ENCODE results near the gene CNKSR2. TPM values are rescaled to one million over a fixed set of nuclear protein-coding genes. Genes with fewer than 3 reads are reported as not detected.

CNKSR2 gene
- total and polyA plus RNA-seq, 10 of the 15 experiments (the other 5 are each of a cell fraction or from before 2014, with no cell fraction given), result 0.02 to 0.69 (median 0.18) TPM; not detected in 4

GRCh38 chrX:21440911-21441310 is 66.7 kb downstream of the CNKSR2 start (continued):
- no peak for TF ChIP-seq NKRF (conservative IDR thresholded peaks at IDR 0.05)
- no peak for TF ChIP-seq RELA (IDR thresholded peaks at IDR 0.05; ENCODE audit: borderline replicate concordance, partially characterized antibody)
- TF ChIP-seq EZH2 (IDR thresholded peaks at IDR 0.05; ENCODE audit: borderline replicate concordance, control insufficient read depth, low read depth, low read length), result no peak
- TF ChIP-seq MTA2 (IDR thresholded peaks at IDR 0.05; ENCODE audit: low read depth), result no peak
- TF ChIP-seq ATF7 (IDR thresholded peaks at IDR 0.05; ENCODE audit: low read depth), result no peak
- no peak for TF ChIP-seq ZNF274 (IDR thresholded peaks at IDR 0.05; ENCODE audit: insufficient read depth, insufficient read length)
- no peak for TF ChIP-seq CHD1 (IDR thresholded peaks at IDR 0.05; ENCODE audit: low read depth, low read length)
- no peak for TF ChIP-seq ZZZ3 (IDR thresholded peaks at IDR 0.05; ENCODE audit: control insufficient read depth, insufficient read length, low read depth)
- no peak for TF ChIP-seq HDAC2 (IDR thresholded peaks at IDR 0.05)
- TF ChIP-seq PML (IDR thresholded peaks at IDR 0.05; ENCODE audit: low read length), result no peak
- no peak for TF ChIP-seq ZNF592 (IDR thresholded peaks at IDR 0.05)
- TF ChIP-seq, protein P1, sequence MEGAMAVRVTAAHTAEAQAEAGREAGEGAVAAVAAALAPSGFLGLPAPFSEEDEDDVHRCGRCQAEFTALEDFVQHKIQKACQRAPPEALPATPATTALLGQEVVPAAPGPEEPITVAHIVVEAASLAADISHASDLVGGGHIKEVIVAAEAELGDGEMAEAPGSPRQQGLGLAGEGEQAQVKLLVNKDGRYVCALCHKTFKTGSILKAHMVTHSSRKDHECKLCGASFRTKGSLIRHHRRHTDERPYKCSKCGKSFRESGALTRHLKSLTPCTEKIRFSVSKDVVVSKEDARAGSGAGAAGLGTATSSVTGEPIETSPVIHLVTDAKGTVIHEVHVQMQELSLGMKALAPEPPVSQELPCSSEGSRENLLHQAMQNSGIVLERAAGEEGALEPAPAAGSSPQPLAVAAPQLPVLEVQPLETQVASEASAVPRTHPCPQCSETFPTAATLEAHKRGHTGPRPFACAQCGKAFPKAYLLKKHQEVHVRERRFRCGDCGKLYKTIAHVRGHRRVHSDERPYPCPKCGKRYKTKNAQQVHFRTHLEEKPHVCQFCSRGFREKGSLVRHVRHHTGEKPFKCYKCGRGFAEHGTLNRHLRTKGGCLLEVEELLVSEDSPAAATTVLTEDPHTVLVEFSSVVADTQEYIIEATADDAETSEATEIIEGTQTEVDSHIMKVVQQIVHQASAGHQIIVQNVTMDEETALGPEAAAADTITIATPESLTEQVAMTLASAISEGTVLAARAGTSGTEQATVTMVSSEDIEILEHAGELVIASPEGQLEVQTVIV (IDR thresholded peaks at IDR 0.05; ENCODE audit: borderline replicate concordance, partially characterized antibody), result no peak

Measured in GM12878 (cell line).